ENCODE results near the gene FRG2B. TPM values are rescaled to one million over a fixed set of nuclear protein-coding genes. Genes with fewer than 3 reads are reported as not detected.

Gene FRG2B
- total RNA-seq, 1 experiment from 2014 or later, result not detected

DNA sequence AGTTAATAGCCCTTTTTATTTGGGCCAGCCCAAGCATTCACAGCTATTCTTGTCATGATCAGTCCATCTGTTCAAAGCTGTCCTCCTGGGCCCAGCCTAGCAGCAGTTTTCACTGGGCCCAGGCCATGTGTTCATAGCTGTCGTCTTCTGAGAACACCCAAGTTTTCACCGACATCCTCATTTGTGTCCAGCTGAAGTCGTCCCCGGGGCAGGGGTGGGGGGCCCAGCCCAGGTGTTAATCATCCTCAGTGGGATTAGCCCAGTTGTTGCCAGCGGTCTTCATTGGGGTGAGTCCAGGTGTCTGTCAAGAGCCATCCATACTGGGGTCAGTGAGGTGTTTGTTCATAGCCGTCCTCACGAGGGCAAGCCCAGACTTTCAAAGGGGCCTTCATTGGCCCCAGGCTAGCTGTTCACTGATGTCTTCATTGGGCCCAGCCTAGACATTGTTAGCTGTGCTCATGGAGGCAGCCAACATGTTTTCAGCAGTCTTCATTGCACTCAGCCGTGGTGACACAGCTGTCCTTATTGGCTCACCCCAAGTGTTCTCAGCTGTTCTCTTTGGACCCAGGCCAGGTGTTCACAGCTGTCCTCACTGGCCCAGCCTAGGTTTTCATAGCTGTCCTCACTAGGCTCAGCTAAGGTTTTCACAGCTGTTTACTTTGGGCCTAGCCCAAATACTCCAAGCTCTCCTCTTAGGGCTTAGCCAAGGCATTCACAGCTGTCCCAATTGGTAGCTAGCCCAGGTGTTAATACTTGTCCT, 10.0 kb downstream of the FRG2B start:
- no peak overlapping the region for H3K4me3 ChIP-seq (replicated peaks in 1 of 2; ENCODE audit: low read depth in 1 of 2, low read length in 2 of 2)
- TF ChIP-seq, protein P1, sequence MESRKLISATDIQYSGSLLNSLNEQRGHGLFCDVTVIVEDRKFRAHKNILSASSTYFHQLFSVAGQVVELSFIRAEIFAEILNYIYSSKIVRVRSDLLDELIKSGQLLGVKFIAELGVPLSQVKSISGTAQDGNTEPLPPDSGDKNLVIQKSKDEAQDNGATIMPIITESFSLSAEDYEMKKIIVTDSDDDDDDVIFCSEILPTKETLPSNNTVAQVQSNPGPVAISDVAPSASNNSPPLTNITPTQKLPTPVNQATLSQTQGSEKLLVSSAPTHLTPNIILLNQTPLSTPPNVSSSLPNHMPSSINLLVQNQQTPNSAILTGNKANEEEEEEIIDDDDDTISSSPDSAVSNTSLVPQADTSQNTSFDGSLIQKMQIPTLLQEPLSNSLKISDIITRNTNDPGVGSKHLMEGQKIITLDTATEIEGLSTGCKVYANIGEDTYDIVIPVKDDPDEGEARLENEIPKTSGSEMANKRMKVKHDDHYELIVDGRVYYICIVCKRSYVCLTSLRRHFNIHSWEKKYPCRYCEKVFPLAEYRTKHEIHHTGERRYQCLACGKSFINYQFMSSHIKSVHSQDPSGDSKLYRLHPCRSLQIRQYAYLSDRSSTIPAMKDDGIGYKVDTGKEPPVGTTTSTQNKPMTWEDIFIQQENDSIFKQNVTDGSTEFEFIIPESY (IDR thresholded peaks at IDR 0.05; ENCODE audit: extremely low read depth, insufficient replicate concordance, low read length), result no peak
- TF ChIP-seq JUND (IDR thresholded peaks at IDR 0.05), result no peak
- no peak for TF ChIP-seq SP1 (IDR thresholded peaks at IDR 0.05; ENCODE audit: low read depth)
- TF ChIP-seq TCF7L2 (IDR thresholded peaks at IDR 0.05; ENCODE audit: borderline replicate concordance, extremely low read depth, insufficient read depth, insufficient read length), result no peak
- TF ChIP-seq SRF (IDR thresholded peaks at IDR 0.05; ENCODE audit: low read depth), result no peak
- no peak for TF ChIP-seq CBX3 (IDR thresholded peaks at IDR 0.05; ENCODE audit: low read depth)
- TF ChIP-seq, protein P2, sequence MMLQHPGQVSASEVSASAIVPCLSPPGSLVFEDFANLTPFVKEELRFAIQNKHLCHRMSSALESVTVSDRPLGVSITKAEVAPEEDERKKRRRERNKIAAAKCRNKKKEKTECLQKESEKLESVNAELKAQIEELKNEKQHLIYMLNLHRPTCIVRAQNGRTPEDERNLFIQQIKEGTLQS (IDR thresholded peaks at IDR 0.05), result no peak
- no peak for TF ChIP-seq ELF1 (IDR thresholded peaks at IDR 0.05; ENCODE audit: borderline replicate concordance, low read depth)
- TF ChIP-seq CEBPB (IDR thresholded peaks at IDR 0.05; ENCODE audit: low read depth), result no peak
- no peak overlapping the region for H3K9ac ChIP-seq (ENCODE audit: low read length)
- ChIA-PET RAD21 (ENCODE audit: low non-redundant PET in 1 of 2, low total read pairs in 2 of 2, uncharacterized antibody in 2 of 2, unreplicated experiment in 2 of 2) (no interaction called here), CTCF (no interaction called here), POLR2A (no interaction called here)
- H3K27ac ChIP-seq (ENCODE audit: low read depth, low read length), result no peak overlapping the region
- no peak overlapping the region for H3K4me2 ChIP-seq (ENCODE audit: low read length)
- no peaks in the 10 kb centered on the region for H3K9me3 ChIP-seq (ENCODE audit: control insufficient read depth in 1 of 2, insufficient read depth in 1 of 2, low read depth in 1 of 2, low read length in 2 of 2)
- DNase-seq (ENCODE audit: low read depth, low spot score) (no peak), ATAC-seq (no peak)
- no peaks in the 10 kb centered on the region for H3K27me3 ChIP-seq (ENCODE audit: insufficient read depth, low read length)
- no peaks in the 10 kb centered on the region for H3K79me2 ChIP-seq (ENCODE audit: insufficient read depth, low read length)
- no TSS peak for BruUV-seq (replicated peaks)
- H3K9me2 ChIP-seq (ENCODE audit: insufficient read depth), result no peaks in the 10 kb centered on the region
- H3K36me3 ChIP-seq (ENCODE audit: control insufficient read depth in 1 of 2, insufficient read depth in 2 of 2, low read length in 2 of 2), result no peaks in the 10 kb centered on the region
- no peaks in the 10 kb centered on the region for H3K4me1 ChIP-seq (ENCODE audit: control insufficient read depth in 1 of 2, insufficient read depth in 2 of 2, low read length in 2 of 2)
- intact Hi-C loops (cut with micrococcal nuclease), result no loop called here
- H2AFZ ChIP-seq (ENCODE audit: low read depth, low read length, poor library complexity, severe bottlenecking), result no peak overlapping the region
- no peaks in the 10 kb centered on the region for H4K20me1 ChIP-seq (ENCODE audit: insufficient read depth)
